Large intestine (tissue), 12 donors: ENCODE measurements around the gene ZFYVE16. TPM values are rescaled to one million over a fixed set of nuclear protein-coding genes. Genes with fewer than 3 reads are reported as not detected.
A peak's percentile ranks its signal among the peaks of the same experiment; 100 is the strongest.

Experiments
- DNase-seq, 2 donors: peaks; one replicate each; pipeline versions ENCODE4 v3.0.0 to v3.0.0-alpha.2; 2013
- H3K27ac ChIP-seq: one replicate; pipeline ENCODE4 v1.5.1; 2013; ENCODE audit warnings: low read length
- H3K27me3 ChIP-seq: 2 replicates; pipeline ENCODE4 v1.6.1; 2013; ENCODE audit warnings: low read length; ENCODE audit not compliant: control insufficient read depth, insufficient read depth
- H3K36me3 ChIP-seq: 2 replicates; pipeline ENCODE4 v1.6.1; 2013; ENCODE audit warnings: low read length; ENCODE audit not compliant: control insufficient read depth, insufficient read depth
- H3K4me1 ChIP-seq: one replicate; pipeline ENCODE4 v1.6.1; 2013; ENCODE audit warnings: low read length; ENCODE audit not compliant: control insufficient read depth, insufficient read depth
- H3K4me3 ChIP-seq: one replicate; pipeline ENCODE4 v1.5.1; 2013; ENCODE audit warnings: low read length
- H3K9me3 ChIP-seq: one replicate; pipeline ENCODE4 v1.6.1; 2013; ENCODE audit warnings: mild to moderate bottlenecking, low read depth, low read length, moderate library complexity; ENCODE audit not compliant: control insufficient read depth
- WGBS: methylation state at CpG from one replicate; pipeline ENCODE4 v1.1.5; 2013; ENCODE audit warnings: low lambda C conversion rate; ENCODE audit not compliant: insufficient coverage; 5-methylcytosine and 5-hydroxymethylcytosine counted together
- long read RNA-seq, 11 donors: transcript quantifications; one replicate each; lab custom pipeline, GENCODE V29; 2026
- polyA plus RNA-seq: library from polyadenylated mRNA; unstranded; fragments of 120-200 nt; gene quantifications from one replicate; pipeline ENCODE4 v1.2.1, GENCODE V29; 2013

ZFYVE16 gene
- polyA plus RNA-seq, result 34.5 TPM
- long read RNA-seq, donor 1, full-length matches to known transcripts, result 3 of 9 reads
- long read RNA-seq, donor 1, partial matches to known transcripts, result 6 of 9 reads
- long read RNA-seq, donor 1, other reads (novel, unspliced or antisense), result 0 of 9 reads
- long read RNA-seq, donor 2, partial matches to known transcripts, result 23 of 23 reads
- long read RNA-seq, donor 2, other reads (novel, unspliced or antisense), result 0 of 23 reads
- long read RNA-seq, donor 3, full-length matches to known transcripts, result 1 of 13 reads
- long read RNA-seq, donor 3, partial matches to known transcripts, result 12 of 13 reads
- long read RNA-seq, donor 3, other reads (novel, unspliced or antisense), result 0 of 13 reads
- long read RNA-seq, donor 4, result 0 reads
- long read RNA-seq, donor 5, result 0 reads
- long read RNA-seq, donor 6, full-length matches to known transcripts, result 3 of 27 reads
- long read RNA-seq, donor 6, partial matches to known transcripts, result 24 of 27 reads
- long read RNA-seq, donor 6, other reads (novel, unspliced or antisense), result 0 of 27 reads
- long read RNA-seq, donor 7, result 0 reads
- long read RNA-seq, donor 8, full-length matches to known transcripts, result 1 of 50 reads
- long read RNA-seq, donor 8, partial matches to known transcripts, result 42 of 50 reads
- long read RNA-seq, donor 8, other reads (novel, unspliced or antisense), result 7 of 50 reads
- long read RNA-seq, donor 9, full-length matches to known transcripts, result 1 of 1 reads
- long read RNA-seq, donor 9, partial matches to known transcripts, result 0 of 1 reads
- long read RNA-seq, donor 9, other reads (novel, unspliced or antisense), result 0 of 1 reads
- long read RNA-seq, donor 10, full-length matches to known transcripts, result 3 of 3 reads
- long read RNA-seq, donor 10, partial matches to known transcripts, result 0 of 3 reads
- long read RNA-seq, donor 10, other reads (novel, unspliced or antisense), result 0 of 3 reads
- long read RNA-seq, donor 11, partial matches to known transcripts, result 13 of 14 reads
- long read RNA-seq, donor 11, other reads (novel, unspliced or antisense), result 0 of 14 reads

GRCh38 chr5:80407735-80408483 lies at the start of gene ZFYVE16:
Gene ZFYVE16 (plus strand): TSS chr5:80408064. CDS start chr5:80434148, 26,084 bp downstream.
- H3K4me1 ChIP-seq, result peaks cover 3% of the 10 kb centered on the region
- peak within 1 kb of the TSS; percentile 99 for H3K4me3 ChIP-seq
- H3K27ac ChIP-seq, result peak within 1 kb of the TSS; percentile 97
- H3K9me3 ChIP-seq, result peaks cover 4% of the 10 kb centered on the region
- no peaks in the 10 kb centered on the region for H3K27me3 ChIP-seq
- DNase-seq, result peak; percentile 99
- peaks cover 2% of the 10 kb centered on the region for H3K36me3 ChIP-seq
- no CpG with 5 or more reads among the region's 66 CpGs for WGBS

GRCh38 chr5:80360914-80361444 lies 46.9 kb upstream of the ZFYVE16 start:
- H3K4me1 ChIP-seq, result no peaks in the 10 kb centered on the region
- no peaks in the 10 kb centered on the region for H3K9me3 ChIP-seq
- no peak overlapping the region for H3K27ac ChIP-seq
- H3K27me3 ChIP-seq, result no peaks in the 10 kb centered on the region
- DNase-seq, result no peak
- H3K4me3 ChIP-seq, result no peak overlapping the region
- H3K36me3 ChIP-seq, result no peaks in the 10 kb centered on the region

GRCh38 chr5:80364892-80365291 lies 43.0 kb upstream of the ZFYVE16 start:
- Histone ChIP-seq H3K9me3 (no peaks in the 10 kb centered on the region), H3K4me3 (no peak overlapping the region), H3K4me1 (no peaks in the 10 kb centered on the region), H3K27me3 (no peaks in the 10 kb centered on the region), H3K36me3 (no peaks in the 10 kb centered on the region), H3K27ac (no peak overlapping the region)
- 95% methylated on average over 4 of the region's 6 CpGs for WGBS
- DNase-seq, result no peak

- Histone ChIP-seq H3K27me3 (no peaks in the 10 kb centered on the region), H3K36me3 (no peaks in the 10 kb centered on the region), H3K4me3 (no peak overlapping the region), H3K9me3 (no peaks in the 10 kb centered on the region), H3K27ac (no peak overlapping the region), H3K4me1 (no peaks in the 10 kb centered on the region)
- DNase-seq, result no peak
- 38% methylated on average over 2 of the region's 4 CpGs for WGBS
Measured at GRCh38 chr5:80368661-80369480, 39.0 kb upstream of the ZFYVE16 start.

GRCh38 chr5:80369521-80369920 lies 38.3 kb upstream of the ZFYVE16 start:
- Histone ChIP-seq H3K27me3 (no peaks in the 10 kb centered on the region), H3K9me3 (no peaks in the 10 kb centered on the region), H3K4me1 (no peaks in the 10 kb centered on the region), H3K27ac (no peak overlapping the region), H3K4me3 (no peak overlapping the region), H3K36me3 (no peaks in the 10 kb centered on the region)
- WGBS, result no CpG with 5 or more reads among the region's 8 CpGs
- peak in 1 of 2 donors; percentile 20 for DNase-seq

- Histone ChIP-seq H3K9me3 (no peaks in the 10 kb centered on the region), H3K4me3 (no peak overlapping the region)
Measured at GRCh38 chr5:80370390-80370789, 37.5 kb upstream of the ZFYVE16 start.

GRCh38 chr5:80372780-80373179 lies 35.1 kb upstream of the ZFYVE16 start:
- no peaks in the 10 kb centered on the region for H3K9me3 ChIP-seq
- no peaks in the 10 kb centered on the region for H3K36me3 ChIP-seq
- H3K4me3 ChIP-seq, result no peak overlapping the region
- no peaks in the 10 kb centered on the region for H3K27me3 ChIP-seq
- H3K4me1 ChIP-seq, result no peaks in the 10 kb centered on the region
- H3K27ac ChIP-seq, result no peak overlapping the region
- no CpG with 5 or more reads among the region's 1 CpG for WGBS
- no peak for DNase-seq

More at GRCh38 chr5:80370390-80370789, 37.5 kb upstream of the ZFYVE16 start:
- no CpG with 5 or more reads among the region's 1 CpG for WGBS
- no peak for DNase-seq
- H3K27me3 ChIP-seq, result no peaks in the 10 kb centered on the region
- no peak overlapping the region for H3K27ac ChIP-seq
- H3K4me1 ChIP-seq, result no peaks in the 10 kb centered on the region
- no peaks in the 10 kb centered on the region for H3K36me3 ChIP-seq

GRCh38 chr5:80374188-80374587 lies 33.7 kb upstream of the ZFYVE16 start:
- no peak for DNase-seq
- Histone ChIP-seq H3K9me3 (no peaks in the 10 kb centered on the region), H3K27ac (no peak overlapping the region), H3K36me3 (no peaks in the 10 kb centered on the region), H3K4me1 (no peaks in the 10 kb centered on the region), H3K4me3 (no peak overlapping the region), H3K27me3 (no peaks in the 10 kb centered on the region)
- no CpG with 5 or more reads among the region's 3 CpGs for WGBS

GRCh38 chr5:80376557-80376956 lies 31.3 kb upstream of the ZFYVE16 start:
- Histone ChIP-seq H3K27ac (no peak overlapping the region), H3K27me3 (no peaks in the 10 kb centered on the region), H3K36me3 (no peaks in the 10 kb centered on the region), H3K9me3 (no peaks in the 10 kb centered on the region), H3K4me3 (no peak overlapping the region), H3K4me1 (no peaks in the 10 kb centered on the region)
- DNase-seq, result no peak
- 100% methylated on average over 1 of the region's 3 CpGs for whole genome bisulfite sequencing
